Epithelial cell of proximal tubule (primary cell): ENCODE data around the gene RFXAP. TPM values are rescaled to one million over a fixed set of nuclear protein-coding genes. Genes with fewer than 3 reads are reported as not detected.

Experiments used
- DNase-seq: peaks from one replicate; pipeline ENCODE4 v3.0.0-alpha.2; 2011; ENCODE audit warnings: low read depth
- H3K4me3 ChIP-seq: 2 replicates; pipeline ENCODE4 v1.5.1; 2011; ENCODE audit warnings: low read depth, mild to moderate bottlenecking, low read length
- CTCF ChIP-seq: conservative IDR thresholded peaks from 2 replicates; pipeline ENCODE4 v1.5.1; 2012; ENCODE audit warnings: low read depth, mild to moderate bottlenecking, low read length
- total RNA-seq: library from RNA; depleted of rRNA; stranded (reverse); fragments of >200 nt; gene quantifications from 2 replicates; pipeline ENCODE4 v1.2.3, GENCODE V29; 2015

The RFXAP gene, protein sequence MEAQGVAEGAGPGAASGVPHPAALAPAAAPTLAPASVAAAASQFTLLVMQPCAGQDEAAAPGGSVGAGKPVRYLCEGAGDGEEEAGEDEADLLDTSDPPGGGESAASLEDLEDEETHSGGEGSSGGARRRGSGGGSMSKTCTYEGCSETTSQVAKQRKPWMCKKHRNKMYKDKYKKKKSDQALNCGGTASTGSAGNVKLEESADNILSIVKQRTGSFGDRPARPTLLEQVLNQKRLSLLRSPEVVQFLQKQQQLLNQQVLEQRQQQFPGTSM
- 2.1 and 2.7 TPM in 2 replicates for total RNA-seq

- DNase-seq: no peak
- TF ChIP-seq CTCF: no peak
- H3K4me3 ChIP-seq: peak within 1 kb of the TSS; percentile 83
These were observed at the start of gene RFXAP for GRCh38 chr13:36818804-36819738. TSS of gene RFXAP (plus strand) at chr13:36819222. CDS start at chr13:36819358, 136 bp downstream.

GRCh38 chr13:36769545-36769944, 49.5 kb upstream of the RFXAP start:
- no peak overlapping the region for H3K4me3 ChIP-seq
- TF ChIP-seq CTCF: no peak
- no peak for DNase-seq

GRCh38 chr13:36770741-36771140, 48.3 kb upstream of the RFXAP start:
- DNase-seq: no peak
- no peak for TF ChIP-seq CTCF
- H3K4me3 ChIP-seq: no peak overlapping the region

DNA sequence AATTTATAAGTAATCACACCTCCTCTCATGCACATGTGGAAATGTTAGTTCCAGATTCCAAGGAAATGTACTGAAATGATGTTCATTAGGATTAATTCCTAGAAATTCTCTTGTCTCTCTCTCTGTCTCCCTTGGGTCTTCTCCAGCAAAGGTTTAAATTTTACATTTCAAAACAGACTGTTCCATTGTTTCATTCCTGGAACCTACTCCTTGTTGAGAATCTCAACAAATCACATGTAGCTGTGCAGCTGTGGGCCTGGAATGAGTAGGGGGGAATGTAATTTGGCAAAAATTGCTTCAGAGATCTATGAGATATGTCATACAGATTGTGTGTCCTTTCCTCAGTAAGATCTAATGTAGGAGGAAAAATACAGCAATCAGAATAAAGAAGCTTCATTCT, 46.2 kb upstream of the RFXAP start:
- no peak overlapping the region for H3K4me3 ChIP-seq
- no peak for DNase-seq
- TF ChIP-seq CTCF: no peak

GRCh38 chr13:36774931-36775330, 44.1 kb upstream of the RFXAP start:
- no peak for TF ChIP-seq CTCF
- H3K4me3 ChIP-seq: no peak overlapping the region
- no peak for DNase-seq

- no peak for TF ChIP-seq CTCF
- H3K4me3 ChIP-seq: no peak overlapping the region
- DNase-seq: no peak
These were observed 42.8 kb upstream of the RFXAP start for GRCh38 chr13:36776175-36776574.
